Panc1 (cell line): ENCODE measurements around the gene ADAMTS2.

Experiments used
- REST ChIP-seq, 2 experiments: IDR thresholded peaks; 2 replicates each; pipeline ENCODE4 v1.6.1; 2011 to 2012; ENCODE audit warnings: low read depth in 2 of 2, control low read depth in 1 of 2, low read length in 1 of 2, mild to moderate bottlenecking in 1 of 2, moderate library complexity in 1 of 2; ENCODE audit not compliant: insufficient read depth in 1 of 2
- TF ChIP-seq, protein P1 (sequence below): fragments of 450-650 bp; IDR thresholded peaks from 2 replicates; pipeline ENCODE4 v1.5.1; 2017; ENCODE audit warnings: mild to moderate bottlenecking

- no peak for TF ChIP-seq REST (IDR thresholded peaks at IDR 0.05; ENCODE audit: insufficient read depth in 1 of 2, low read depth in 2 of 2, low read length in 1 of 2)
- TF ChIP-seq, protein P1, sequence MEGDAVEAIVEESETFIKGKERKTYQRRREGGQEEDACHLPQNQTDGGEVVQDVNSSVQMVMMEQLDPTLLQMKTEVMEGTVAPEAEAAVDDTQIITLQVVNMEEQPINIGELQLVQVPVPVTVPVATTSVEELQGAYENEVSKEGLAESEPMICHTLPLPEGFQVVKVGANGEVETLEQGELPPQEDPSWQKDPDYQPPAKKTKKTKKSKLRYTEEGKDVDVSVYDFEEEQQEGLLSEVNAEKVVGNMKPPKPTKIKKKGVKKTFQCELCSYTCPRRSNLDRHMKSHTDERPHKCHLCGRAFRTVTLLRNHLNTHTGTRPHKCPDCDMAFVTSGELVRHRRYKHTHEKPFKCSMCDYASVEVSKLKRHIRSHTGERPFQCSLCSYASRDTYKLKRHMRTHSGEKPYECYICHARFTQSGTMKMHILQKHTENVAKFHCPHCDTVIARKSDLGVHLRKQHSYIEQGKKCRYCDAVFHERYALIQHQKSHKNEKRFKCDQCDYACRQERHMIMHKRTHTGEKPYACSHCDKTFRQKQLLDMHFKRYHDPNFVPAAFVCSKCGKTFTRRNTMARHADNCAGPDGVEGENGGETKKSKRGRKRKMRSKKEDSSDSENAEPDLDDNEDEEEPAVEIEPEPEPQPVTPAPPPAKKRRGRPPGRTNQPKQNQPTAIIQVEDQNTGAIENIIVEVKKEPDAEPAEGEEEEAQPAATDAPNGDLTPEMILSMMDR: no peak
These were observed 113.0 kb downstream of the ADAMTS2 start for GRCh38 chr5:179232091-179232735.
